GM19043 (cell line): ENCODE data around the gene ZNF710.

Experiments
- ATAC-seq: cut with Tn5 transposase; IDR thresholded peaks from one replicate; pipeline ENCODE4 v1.9.1; 2021; ENCODE audit warnings: low read depth; ENCODE audit not compliant: unreplicated experiment

The ZNF710 gene

DNA sequence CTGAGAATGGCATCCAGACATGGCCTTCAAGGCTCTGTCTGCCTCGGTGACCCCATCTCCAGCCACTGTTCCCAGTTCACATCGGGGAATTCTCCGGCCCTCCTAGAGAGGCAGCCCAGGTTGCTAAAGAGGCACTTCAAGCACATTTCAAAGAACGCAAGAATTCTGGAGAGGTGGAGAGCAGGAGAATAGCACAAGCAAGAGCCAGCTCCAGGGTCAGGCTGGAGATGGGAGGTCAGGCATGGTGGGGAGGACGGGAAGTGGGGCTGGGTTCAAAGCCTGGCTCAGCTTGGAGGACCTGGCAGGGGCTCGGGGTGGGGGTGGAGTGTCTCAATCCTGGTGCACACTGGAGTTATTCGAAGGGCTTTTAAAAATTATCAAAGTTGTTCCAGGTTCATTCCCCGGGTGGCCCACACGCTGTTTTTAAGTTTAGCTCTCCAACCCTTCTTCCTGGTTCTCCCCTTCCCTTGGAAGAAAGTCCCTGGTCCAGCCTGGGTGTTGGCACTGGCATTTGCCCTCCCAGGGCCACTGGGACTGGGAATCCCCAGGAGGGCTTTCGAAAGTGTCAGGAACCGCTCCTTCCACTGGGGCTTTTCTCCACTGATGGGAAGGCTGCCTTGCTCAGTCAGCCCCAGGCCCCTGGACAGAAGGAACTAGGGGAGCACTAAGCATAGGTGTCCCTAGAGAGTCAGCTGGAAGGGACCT is 35.8 kb downstream of the ZNF710 start:
- ATAC-seq = no peak

DNA sequence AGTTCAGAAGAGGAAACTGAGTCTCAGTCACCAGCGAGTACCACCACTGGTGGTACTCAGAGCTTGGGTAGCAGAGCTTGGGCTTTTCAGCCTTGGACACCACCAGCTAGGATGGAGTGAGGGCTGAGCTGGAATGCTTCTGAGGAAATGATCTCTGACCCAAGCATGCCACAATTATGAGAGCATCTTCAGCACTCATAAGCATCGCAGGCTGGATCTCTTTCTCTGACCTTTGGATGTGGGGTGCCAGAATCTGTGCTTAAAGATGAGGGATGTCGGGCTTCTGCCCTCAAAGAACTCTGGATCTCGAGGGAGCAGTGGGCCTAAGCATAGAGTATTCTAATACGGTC is 36.4 kb downstream of the ZNF710 start:
- ATAC-seq = no peak

DNA sequence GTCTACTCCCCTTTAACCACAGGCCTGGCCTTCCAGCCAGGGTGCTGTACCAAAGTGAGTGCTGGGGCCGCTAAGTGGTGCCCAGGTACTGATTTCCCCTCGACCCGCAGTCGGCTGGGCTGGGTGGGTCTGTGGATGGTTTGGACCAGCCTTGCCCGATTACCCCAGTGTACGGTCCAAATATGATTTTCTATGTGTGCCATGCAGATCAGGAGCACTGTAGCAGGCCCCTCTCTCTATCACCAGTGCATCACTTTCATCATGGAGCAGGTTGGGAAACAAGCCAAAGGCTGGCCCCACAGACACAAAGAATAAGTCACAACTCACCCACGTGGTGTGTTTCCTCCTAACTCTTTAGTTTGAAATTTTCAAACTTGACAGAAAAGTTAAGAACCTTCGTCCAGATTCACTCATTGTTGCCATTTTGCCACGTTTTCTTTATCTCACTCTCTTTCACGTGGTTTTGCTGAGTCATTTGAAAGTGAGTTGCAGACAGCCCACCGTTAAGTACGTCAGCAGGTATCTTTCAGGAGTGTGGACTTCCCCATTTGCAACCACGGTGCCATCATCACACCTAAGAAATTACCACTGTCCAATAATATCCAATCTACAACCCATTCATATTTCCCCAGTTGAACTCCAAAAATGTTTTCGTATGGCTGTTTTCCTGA is 37.0 kb downstream of the ZNF710 start:
- no peak for ATAC-seq

DNA sequence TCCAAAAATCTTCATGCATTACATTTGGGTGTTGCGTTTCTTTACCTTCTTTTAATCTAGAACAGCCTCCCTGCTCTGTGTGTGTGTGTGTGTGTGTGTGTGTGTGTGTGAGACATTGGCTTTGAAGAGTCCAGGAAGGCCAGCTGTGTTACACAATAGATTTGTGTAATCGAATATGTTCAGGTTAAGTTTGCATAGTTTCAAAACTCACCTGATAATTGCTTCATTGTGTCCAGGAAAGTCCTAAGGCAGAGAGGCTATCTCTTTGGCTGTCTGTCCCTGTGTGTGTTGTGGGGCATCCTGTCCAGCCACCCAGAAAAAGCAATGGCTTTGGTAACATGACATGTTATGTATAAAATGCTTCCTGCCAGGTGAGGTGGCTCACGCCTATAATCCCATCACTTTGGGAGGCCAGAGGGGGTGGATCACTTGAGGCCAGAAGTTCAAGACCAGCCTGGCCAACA is 37.5 kb downstream of the ZNF710 start:
- no peak for ATAC-seq

DNA sequence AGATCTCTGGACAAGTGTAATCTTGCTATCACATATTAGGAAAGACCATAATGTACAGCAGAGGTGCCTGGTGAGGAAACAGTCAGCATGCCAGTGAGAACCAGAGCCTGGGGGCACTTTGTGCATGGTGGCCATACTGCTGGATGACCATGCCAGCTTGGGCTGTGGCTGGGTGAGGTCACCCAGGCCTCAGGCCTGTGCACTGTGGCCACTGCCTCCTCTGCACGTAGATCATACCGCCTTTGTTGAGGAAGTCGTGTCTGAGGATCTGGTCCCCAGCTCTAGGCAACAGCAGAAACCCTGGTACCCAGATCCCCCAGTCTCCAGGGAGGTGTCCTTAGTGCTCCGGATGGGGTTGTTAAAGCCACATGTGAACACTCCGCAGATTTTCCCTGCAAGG is 38.9 kb downstream of the ZNF710 start:
- ATAC-seq = no peak

DNA sequence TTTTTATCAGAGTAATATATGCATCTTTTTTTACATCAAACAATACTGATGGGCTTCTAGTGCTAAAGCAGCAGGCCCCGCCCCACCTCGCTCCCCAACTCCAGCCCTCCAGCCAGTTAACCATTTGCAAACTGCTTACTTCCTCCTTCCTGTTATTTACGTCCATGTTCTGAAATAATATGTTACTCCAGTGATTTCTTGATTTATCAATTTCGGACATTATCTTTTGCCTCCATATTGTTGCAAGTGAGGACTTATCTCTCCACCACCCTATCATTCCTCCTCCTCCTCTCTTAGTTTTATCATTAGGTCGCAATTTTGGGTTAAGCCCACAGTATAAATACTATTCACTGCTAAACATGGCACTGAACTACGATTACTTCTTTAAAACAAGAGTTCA is 39.5 kb downstream of the ZNF710 start:
- ATAC-seq = no peak

DNA sequence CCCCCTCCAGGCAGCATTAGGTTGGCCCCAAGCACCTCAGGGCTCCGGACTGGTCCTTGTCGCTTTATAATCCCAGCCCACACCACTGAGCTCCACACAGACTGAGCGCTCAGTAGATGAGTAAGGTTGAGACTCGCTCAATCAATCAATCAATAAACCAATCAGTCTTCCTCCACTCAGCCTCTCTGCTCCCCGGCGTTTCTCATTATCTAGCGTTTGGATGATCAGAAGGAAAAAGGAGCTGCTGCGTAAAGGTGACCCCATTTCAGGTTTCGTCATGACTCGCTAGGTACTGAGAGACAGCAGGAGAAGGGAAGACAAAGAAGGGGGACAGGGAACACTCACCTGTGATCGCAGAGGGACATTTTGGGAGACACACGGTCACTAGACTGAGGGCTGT is 41.2 kb downstream of the ZNF710 start:
- ATAC-seq = no peak

DNA sequence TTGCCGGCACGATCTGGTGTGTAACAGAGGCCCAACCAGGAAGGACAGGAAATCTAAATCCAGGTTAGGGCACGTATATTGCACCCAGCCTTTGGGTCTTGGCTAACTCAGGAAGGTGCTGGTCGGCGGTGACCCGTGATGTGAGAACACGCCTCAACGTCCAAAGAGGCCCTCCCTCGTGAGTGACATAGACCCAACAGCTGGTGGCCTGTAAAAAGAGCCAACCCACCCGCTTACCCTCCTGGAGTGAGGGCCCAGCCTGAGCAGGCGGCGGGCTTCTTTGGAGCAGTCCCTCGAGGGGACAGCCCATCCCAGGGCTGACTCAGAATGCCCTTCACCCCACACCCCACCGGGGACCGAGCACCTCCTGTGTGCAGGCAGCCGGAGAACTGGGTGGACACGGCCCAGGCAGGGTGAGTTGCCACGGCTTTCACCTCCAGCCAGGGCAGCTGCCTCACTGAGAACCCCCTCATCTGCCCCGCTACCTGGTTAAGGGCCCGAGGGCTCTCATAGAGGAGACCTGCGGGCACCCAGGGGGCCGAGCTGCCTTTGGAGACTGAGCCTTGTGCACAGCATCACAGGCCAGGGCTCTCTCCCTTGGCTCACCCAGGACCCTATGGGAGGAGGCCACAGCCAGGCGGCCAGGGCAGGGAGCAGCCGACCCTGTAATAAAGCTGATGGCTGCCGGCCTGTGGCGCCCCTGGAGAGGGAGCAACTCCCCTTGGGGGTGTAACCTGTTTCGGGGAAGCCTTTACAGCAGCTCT is 41.8 kb downstream of the ZNF710 start:
- no peak for ATAC-seq

DNA sequence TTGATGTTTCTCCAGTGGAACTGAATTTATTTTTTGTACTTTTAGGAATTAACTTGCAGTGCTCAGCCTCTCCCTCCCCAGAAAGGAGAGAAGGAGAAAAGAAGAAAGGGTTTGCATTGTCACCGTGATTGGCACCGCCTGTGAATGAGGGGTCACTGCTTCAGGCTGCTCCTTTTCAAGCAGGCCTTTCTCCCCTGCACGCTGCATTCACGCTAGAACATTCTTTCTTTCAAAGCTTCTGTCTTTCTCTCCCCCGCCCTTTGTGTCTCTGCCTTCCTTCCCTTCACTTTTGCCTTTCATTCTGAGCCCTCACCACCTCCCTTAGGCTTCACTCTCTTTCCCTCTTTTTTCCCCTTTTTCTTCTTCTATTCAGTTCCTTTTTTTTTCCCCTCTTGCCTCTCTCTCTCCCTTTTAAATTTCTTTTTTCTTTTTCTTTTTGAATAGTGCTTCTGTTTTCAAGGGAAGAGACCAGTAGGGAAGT is 42.4 kb downstream of the ZNF710 start:
- ATAC-seq = no peak

DNA sequence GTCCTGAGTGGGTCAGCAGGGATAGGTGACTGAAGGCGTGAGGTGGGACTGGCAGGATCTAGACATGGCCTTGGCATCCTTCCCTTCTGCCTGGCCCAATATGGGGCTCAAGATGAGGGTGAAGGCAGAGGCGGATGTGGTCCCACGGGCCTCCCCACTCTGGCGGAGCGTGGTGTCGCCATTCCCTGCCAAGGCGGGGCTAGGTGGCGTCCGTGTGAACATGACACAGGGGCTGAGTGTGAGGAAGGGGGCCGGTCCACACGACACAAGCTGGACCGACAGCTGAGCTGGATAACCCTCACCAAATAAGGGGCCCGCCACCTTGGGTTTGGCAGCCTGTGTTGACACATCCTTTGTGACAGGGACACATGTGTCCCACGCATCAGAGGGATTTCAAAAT is 43.1 kb downstream of the ZNF710 start:
- ATAC-seq = no peak

DNA sequence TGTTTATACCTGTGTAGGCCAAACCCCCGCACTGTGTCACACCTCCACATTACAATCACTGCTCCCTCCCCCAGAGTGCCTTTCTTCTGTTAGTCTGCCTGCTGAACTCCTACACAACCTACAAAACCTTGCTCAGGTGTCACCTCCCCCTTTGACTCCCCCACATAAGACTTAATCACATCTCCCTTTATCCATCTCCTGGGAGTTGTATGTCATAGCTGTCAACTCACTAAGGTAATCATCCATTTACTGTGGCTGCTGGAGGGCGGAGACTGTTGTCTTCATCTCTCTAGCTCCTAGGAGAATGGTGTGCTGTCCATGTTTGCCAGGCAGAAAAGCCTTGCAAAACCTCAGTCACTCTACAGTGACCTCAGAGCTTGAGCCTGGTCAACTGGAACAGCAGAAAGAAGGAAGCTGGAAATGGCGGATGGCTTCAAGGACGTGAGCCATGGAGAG is 43.8 kb downstream of the ZNF710 start:
- ATAC-seq = no peak

DNA sequence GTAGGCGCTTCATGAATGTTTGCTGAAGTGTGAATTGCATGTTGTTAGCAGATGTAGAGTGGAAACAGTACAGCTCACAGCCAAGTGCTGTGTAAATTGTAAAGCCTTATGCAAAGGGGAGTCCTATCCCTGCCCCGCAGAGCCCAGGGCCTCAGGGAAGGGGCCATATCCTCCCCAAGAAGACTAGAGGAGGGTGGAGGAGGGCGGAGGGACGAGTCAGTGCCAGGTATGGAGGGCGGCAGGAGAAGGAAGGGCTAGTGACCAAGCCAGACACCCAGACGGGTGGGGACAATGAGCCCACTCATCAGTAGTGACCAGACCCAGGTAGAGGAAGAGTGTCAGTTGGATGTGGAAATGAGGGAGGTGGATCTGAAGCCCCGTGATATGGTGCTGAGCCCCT is 45.2 kb downstream of the ZNF710 start:
- no peak for ATAC-seq

DNA sequence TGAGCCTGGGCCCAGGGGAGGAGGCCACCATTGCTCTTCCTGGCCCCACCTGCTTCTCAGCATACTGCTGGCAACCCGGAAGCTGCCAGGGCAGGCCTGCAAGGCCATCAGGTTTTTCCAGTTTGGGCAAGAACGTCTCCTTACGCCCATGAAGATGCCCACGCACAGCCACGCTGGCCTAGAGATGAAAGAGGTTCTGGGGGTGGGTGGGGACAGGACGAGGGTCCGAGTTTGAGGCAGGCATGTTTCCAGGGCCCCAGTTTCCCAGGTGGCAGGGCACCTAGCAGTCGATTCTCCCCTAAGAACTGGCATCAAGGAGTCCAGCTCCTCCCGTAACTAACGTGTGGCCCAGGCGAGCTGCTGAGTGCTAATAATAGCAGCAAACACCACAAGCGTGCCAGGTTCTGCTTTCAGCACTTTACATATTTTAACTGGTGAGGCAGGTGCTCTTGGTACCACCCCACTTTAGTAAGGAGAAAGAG is 45.8 kb downstream of the ZNF710 start:
- ATAC-seq = peak; percentile 76

DNA sequence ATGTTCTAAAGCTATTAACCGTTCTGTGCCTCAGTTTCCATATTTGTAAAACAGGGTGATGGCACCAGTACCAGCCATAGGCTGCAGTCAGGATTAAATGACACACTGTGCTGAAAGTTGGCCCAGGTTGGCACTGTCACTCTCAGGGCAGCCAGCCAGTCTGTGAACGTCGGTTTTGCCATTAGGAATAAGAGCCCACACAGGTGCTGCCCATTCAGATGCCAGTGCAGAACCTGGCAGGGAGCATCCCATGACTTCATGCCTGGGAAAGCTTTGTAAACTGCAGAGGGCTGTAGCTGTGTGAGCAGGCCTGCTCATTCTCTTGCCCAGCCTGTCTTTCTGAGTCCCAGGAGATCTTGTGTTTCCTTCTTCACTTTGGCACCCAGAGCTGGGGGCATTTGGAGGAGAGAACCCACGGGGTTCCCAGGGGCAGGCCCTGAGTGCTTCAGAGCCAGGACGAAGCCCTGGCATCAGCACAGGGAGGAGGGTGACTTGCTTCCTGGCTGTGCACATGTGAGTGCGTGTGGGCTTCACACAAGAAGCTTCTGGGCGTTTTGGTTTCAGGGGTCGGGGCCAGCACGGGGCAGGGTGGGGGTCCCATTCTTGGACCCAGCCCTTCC is 46.9 kb downstream of the ZNF710 start:
- ATAC-seq = no peak

DNA sequence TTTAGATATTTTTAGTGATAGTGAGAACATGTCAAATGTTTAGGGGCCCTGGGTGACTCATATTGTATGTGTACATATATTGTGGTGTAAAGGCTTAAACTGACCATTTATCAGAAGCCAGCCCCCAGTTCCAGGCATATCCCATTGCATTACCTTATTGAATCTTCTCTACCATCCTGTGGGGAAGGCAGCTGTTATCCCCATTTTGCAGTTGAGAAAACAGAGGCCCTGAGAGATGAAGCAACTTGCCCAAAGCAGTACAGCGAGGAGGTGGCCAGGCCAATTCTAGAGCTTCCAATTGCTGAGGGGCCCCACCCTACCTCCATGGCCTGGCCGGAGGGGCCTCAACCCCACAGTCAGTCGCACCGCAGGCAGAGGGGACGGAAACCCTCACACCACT is 47.9 kb downstream of the ZNF710 start:
- ATAC-seq = no peak

DNA sequence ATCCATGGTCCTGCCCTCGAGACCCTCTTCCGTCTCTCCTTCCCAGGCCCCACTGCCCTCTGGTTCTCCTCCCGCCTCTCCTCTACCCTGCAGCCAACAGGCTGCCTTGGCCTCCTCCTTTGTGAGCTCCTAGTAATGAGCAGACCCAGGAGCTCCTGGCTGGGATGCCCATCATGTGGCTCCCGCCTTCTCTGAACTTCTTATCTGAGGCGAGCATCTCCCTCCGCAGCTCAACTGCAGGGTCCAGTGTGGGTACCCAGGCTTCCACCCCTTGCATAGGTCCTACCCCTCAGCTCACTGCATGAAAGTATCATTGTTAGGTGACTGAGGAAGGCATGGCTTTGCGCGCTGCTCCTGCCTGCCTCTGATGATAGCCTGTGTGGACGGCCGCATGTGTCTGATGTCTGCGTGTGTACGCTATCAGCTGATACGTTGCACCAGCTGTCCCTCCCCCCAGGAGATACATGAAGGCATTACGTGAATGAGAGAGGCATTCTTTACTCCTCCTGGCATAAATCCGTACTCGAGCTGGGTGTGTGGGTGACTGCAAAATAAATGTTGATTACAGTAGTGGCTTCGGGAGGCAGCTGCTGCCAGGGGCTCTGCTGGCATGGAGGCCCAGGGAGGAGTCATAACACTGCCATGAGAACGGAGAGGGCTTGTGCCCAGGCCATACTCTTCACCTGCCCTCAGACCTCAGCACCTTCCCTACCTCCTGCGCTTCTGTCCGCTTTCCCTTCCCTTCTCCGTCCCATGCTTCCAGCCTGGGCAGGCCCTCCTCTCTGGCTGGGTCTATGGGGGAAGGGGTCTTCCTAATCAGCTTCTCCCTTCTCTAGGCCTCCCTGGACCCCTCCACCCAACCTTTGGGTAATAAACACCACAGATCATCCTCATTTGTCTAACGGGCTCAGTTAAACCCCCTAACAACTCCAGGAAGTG is 48.8 kb downstream of the ZNF710 start:
- ATAC-seq = no peak

DNA sequence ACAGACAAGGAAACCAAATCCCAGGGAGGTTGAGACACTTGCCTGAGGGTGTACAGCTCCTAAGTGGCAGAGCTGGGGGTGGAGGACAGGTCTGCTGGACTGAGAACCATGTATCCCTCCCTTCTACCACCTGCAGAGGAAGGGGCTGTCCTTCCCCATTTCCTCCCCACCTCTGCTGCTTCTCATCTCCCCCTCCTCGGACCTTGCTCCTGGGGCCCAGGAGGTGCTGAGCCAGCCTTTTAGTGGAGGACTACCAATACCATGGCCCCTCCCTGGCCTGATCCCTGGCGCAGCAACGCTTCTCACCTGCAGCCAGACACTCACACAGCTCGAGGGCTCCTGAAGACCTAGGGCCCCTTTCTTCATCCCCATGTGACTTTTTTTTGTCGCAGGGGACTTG is 50.8 kb downstream of the ZNF710 start:
- ATAC-seq = no peak

DNA sequence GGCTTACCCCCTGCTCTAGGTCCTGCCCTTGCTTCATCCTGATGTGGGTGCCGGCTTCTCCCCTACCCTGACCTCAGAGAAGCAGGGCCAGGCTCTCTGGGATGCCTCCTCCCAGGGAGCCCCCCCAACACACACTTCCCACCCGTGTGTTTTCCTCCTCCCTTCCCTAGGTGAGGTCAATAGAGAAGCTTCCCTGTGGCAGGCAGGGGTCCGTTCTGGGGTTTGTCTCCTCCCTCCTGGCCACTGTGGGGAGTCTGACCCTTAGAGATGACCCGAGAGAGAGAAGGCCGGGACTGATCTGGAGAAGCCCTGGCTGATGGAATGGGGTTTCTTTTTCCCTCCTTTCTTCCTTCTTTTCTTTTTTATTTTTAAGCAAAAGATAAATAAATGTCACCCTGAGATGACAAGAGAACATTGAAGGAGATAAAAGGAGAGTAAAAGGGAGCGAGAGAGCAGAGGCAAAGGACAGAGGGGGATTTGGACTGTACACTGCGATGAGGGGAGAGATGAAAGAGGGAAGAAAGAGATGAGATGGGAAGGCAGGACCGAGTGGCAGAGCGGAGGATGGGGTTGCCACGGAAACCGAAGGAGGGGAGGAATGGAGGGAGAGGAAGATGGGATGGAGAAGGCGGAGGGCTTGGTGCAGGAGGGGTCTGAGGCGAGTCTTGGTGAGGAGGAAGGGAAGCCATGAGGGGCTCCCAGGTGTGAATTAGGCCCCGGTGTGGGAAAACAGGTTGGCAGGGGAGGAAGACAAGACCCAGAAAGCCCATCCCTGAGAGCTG is 52.8 kb downstream of the ZNF710 start:
- no peak for ATAC-seq

DNA sequence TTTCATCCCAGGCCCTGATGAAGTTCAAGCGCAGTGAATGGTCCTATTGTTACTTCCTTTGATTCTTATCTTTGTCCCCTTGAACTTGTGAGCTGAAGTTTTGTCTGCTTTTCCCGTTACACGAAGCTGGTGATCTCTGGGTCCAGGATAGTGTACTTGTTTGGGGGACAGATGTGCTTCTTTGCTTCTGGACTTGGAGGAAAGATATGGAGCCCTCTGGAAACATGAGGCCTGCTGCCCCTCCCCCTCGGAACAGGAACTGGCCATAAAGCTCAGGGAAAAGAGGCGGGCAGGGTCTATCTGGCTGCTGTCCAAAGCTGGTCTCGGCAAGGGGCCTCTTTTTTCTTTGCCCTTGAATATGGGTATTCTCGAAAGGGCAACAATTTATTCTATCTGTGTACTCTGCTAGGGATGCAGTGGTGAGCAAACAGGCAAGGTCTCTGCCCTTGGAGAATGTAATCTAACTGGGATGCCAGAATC is 53.5 kb downstream of the ZNF710 start:
- no peak for ATAC-seq
